Subcutaneous adipose tissue (tissue), 4 donors: ENCODE measurements around the gene NCKAP5L. TPM values are rescaled to one million over a fixed set of nuclear protein-coding genes. Genes with fewer than 3 reads are reported as not detected.

Source experiments
- CTCF ChIP-seq: fragments of 450-650 bp; IDR thresholded peaks from one replicate; pipeline ENCODE4 v1.5.1; 2016; ENCODE audit warnings: low read depth, mild to moderate bottlenecking, control low read depth, antibody characterized with exemption, moderate library complexity
- total RNA-seq, 4 donors: library from RNA; depleted of rRNA; stranded (reverse); fragments of >200 nt; gene quantifications; one replicate each; pipeline ENCODE4 v1.1.0, GENCODE V29; 2016

NCKAP5L gene
- total RNA-seq, 4 donors from 2014 or later = 9.1 to 23.9 (median 13.0) TPM

GRCh38 chr12:49825360-49825970, 2.7 kb downstream of the NCKAP5L start:
- TF ChIP-seq CTCF = no peak

- TF ChIP-seq CTCF = no peak
These were observed 3.3 kb downstream of the NCKAP5L start for GRCh38 chr12:49824895-49825294.

- TF ChIP-seq CTCF = no peak
These were observed 3.8 kb downstream of the NCKAP5L start for GRCh38 chr12:49824416-49824815.

GRCh38 chr12:49823951-49824350, 4.3 kb downstream of the NCKAP5L start:
- TF ChIP-seq CTCF = no peak

GRCh38 chr12:49823350-49823749, 4.9 kb downstream of the NCKAP5L start:
- TF ChIP-seq CTCF = no peak

- TF ChIP-seq CTCF = no peak
These were observed 6.6 kb downstream of the NCKAP5L start for GRCh38 chr12:49821373-49822287.

- no peak for TF ChIP-seq CTCF
These were observed 8.4 kb downstream of the NCKAP5L start for GRCh38 chr12:49819786-49820185.
